Transverse colon (tissue), 4 donors: Measurements from ENCODE around the gene SNX32. TPM values are rescaled to one million over a fixed set of nuclear protein-coding genes. Genes with fewer than 3 reads are reported as not detected.

Experiments used
- DNase-seq: peaks from one replicate; pipeline ENCODE4 v3.0.0-alpha.2; 2019
- H3K27ac ChIP-seq, 4 donors: fragments of 200-600 bp; sonication (generic); 2 replicates each; pipeline ENCODE4 v1.5.1; 2016 to 2018; ENCODE audit warnings: inconsistent platforms in 4 of 4
- H3K27me3 ChIP-seq: fragments of 200-600 bp; sonication (generic); 2 replicates; pipeline ENCODE4 v1.5.1; 2017; ENCODE audit warnings: inconsistent platforms
- H3K36me3 ChIP-seq, 4 donors: fragments of 200-600 bp; sonication (generic); 2 replicates each; pipeline ENCODE4 v1.5.1; 2017 to 2019; ENCODE audit warnings: inconsistent platforms in 4 of 4
- H3K4me1 ChIP-seq, 4 donors: fragments of 200-600 bp; sonication (generic); 2 replicates each; pipeline ENCODE4 v1.5.1; 2017 to 2020; ENCODE audit warnings: inconsistent platforms in 4 of 4
- H3K4me3 ChIP-seq, 4 donors: fragments of 200-600 bp; sonication (generic); 1 replicate in 1 of 4; 2 replicates in 3 of 4; pipeline versions ENCODE4 v1.5.1 to v1.6.1; 2017 to 2019; ENCODE audit warnings: inconsistent platforms in 4 of 4
- H3K9me3 ChIP-seq, 2 donors: fragments of 200-600 bp; sonication (generic); 2 replicates each; pipeline ENCODE4 v1.5.1; 2017 to 2019; ENCODE audit warnings: inconsistent platforms in 2 of 2
- CTCF ChIP-seq, 5 experiments: fragments of 200-600 bp in 3 of 5; fragments of 450-650 bp in 2 of 5; sonication (generic) in 3 of 5; IDR thresholded peaks; 1 replicate in 2 of 5; 2 replicates in 3 of 5; pipeline ENCODE4 v1.5.1; 2016 to 2017; ENCODE audit warnings: antibody characterized with exemption in 5 of 5, inconsistent platforms in 3 of 5, mild to moderate bottlenecking in 2 of 5, moderate library complexity in 1 of 5
- EP300 ChIP-seq: sonication (generic); formaldehyde crosslinking; IDR thresholded peaks from one replicate; pipeline ENCODE4 v1.6.1; 2017; ENCODE audit warnings: antibody characterized with exemption, low read depth
- POLR2A ChIP-seq: fragments of 450-650 bp; IDR thresholded peaks from one replicate; pipeline ENCODE4 v1.6.1; 2016; ENCODE audit warnings: antibody characterized with exemption, mild to moderate bottlenecking, moderate library complexity
- POLR2AphosphoS5 ChIP-seq, 3 donors: sonication (generic); formaldehyde crosslinking; IDR thresholded peaks; one replicate each; pipeline ENCODE4 v1.6.1; 2016; ENCODE audit warnings: antibody characterized with exemption in 3 of 3
- WGBS, 2 donors: methylation state at CpG; one replicate each; pipeline ENCODE4 v1.1.5; 2018; ENCODE audit warnings: low coverage in 1 of 2; 5-methylcytosine and 5-hydroxymethylcytosine counted together
- in situ Hi-C, 4 donors: fragments of 200-750 bp; cut with MboI; loops; one replicate each; pipeline versions ENCODE4 v1.15.0 to v1.15.1; 2017; ENCODE audit warnings: low sequenced_read_pairs in 3 of 4, low pct_ligation_motif_present in 1 of 4, low pct_unique_long_range_greater_than_20kb in 1 of 4
- intact Hi-C: fragments of 100-400 bp; cut with DNase I; formaldehyde crosslinking; loops from one replicate; pipeline ENCODE4 v1.15.1; 2023; ENCODE audit warnings: low total_unique reads
- total RNA-seq, 4 donors: library from RNA; depleted of rRNA; stranded (reverse); fragments of >200 nt; gene quantifications; one replicate each; pipeline ENCODE4 v1.1.0, GENCODE V29; 2016

The SNX32 gene
- total RNA-seq, 4 donors from 2014 or later, result 0.60 to 10.0 (median 1.6) TPM; not detected in 1

- H3K36me3 ChIP-seq, result peaks cover 0 to 5% (median 0%) of the 10 kb centered on the region in 4 donors
- no peak overlapping the region for H3K4me3 ChIP-seq
- 79 to 90% methylated on average over 2 to 7 of the region's 7 CpGs for WGBS, 2 donors
- in situ Hi-C loops, result loop anchor here in 3 of 4 donors (10.0 to 25.0 kb wide), 2 partner anchors 100 to 102 kb away; no protein-coding TSS in a partner anchor
- no peaks in the 10 kb centered on the region for H3K9me3 ChIP-seq
- TF ChIP-seq EP300 (no peak), CTCF (IDR thresholded peaks at IDR 0.05) (no peak), POLR2AphosphoS5 (IDR thresholded peaks at IDR 0.05) (no peak), POLR2A (no peak)
- peak; percentile 6 for DNase-seq
- H3K27ac ChIP-seq, result peak overlapping the region in 2 of 4 donors; percentile 49 to 62
- peaks cover 19 to 43% (median 28%) of the 10 kb centered on the region in 4 donors for H3K4me1 ChIP-seq
- intact Hi-C loops, result no loop called here
- H3K27me3 ChIP-seq, result no peaks in the 10 kb centered on the region
Observed at GRCh38 chr11:65885231-65885630, 51.5 kb downstream of the SNX32 start.

- Histone ChIP-seq H3K4me1 (peaks cover 19 to 47% (median 32%) of the 10 kb centered on the region in 4 donors), H3K36me3 (peaks cover 0 to 5% (median 0%) of the 10 kb centered on the region in 4 donors), H3K27me3 (no peaks in the 10 kb centered on the region), H3K27ac (peak overlapping the region in 1 of 4 donors; percentile 62), H3K9me3 (no peaks in the 10 kb centered on the region), H3K4me3 (no peak overlapping the region)
- in situ Hi-C loops (loop anchor here in 3 of 4 donors (10.0 to 25.0 kb wide), 2 partner anchors 99 to 101 kb away; no protein-coding TSS in a partner anchor), intact Hi-C loops (no loop called here)
- peak; percentile 24 for DNase-seq
- TF ChIP-seq POLR2A (no peak), POLR2AphosphoS5 (IDR thresholded peaks at IDR 0.05) (no peak), CTCF (IDR thresholded peaks at IDR 0.05) (no peak), EP300 (no peak)
- WGBS, 2 donors, result 88 to 93% methylated on average over 6 to 12 of the region's 12 CpGs
Observed at GRCh38 chr11:65885808-65886536, 52.2 kb downstream of the SNX32 start.

GRCh38 chr11:65886826-65887722, 53.3 kb downstream of the SNX32 start:
- Histone ChIP-seq H3K9me3 (no peaks in the 10 kb centered on the region), H3K4me1 (peaks cover 24 to 58% (median 43%) of the 10 kb centered on the region in 4 donors), H3K27ac (peak overlapping the region; percentile 95 to 99 (median 97)), H3K4me3 (peak overlapping the region in 2 of 4 donors; percentile 57 to 79), H3K36me3 (peaks cover 0 to 5% (median 0%) of the 10 kb centered on the region in 4 donors), H3K27me3 (no peaks in the 10 kb centered on the region)
- WGBS, 2 donors, result 81 to 100% methylated on average over 1 to 14 of the region's 14 CpGs
- DNase-seq, result peak; percentile 29
- in situ Hi-C loops (loop anchor here in 3 of 4 donors (10.0 to 25.0 kb wide), 2 partner anchors 98 to 100 kb away; no protein-coding TSS in a partner anchor), intact Hi-C loops (no loop called here)
- TF ChIP-seq CTCF (IDR thresholded peaks at IDR 0.05) (no peak), POLR2A (no peak), POLR2AphosphoS5 (IDR thresholded peaks at IDR 0.05) (no peak), EP300 (no peak)
